ENCODE results near the gene SELENOF.
"Not testable (repeated sequence)": the region's sequence is repeated elsewhere in the genome, so short reads cannot be mapped to it uniquely, and the experiment has no call there.

Gene SELENOF

DNA sequence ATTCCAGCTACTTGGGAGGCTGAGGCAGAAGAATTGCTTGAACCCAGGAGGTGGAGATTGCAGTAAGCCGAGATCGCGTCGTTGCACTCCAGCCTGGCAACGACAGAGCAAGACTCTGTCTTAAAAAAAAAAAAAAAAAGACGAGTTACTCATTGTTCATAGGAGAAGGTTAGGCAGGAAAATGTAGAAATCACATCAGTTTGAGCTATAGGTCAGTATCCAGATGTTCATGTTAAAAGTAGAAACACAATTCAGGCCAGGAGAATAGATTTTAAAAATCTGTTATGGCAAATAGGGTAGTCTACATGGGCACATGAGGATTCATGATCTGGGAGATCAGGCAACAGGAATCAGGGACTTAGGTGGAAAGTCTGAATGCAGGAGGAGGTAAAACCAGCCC is 57.7 kb downstream of the SELENOF start:
- no peak for DNase-seq

DNA sequence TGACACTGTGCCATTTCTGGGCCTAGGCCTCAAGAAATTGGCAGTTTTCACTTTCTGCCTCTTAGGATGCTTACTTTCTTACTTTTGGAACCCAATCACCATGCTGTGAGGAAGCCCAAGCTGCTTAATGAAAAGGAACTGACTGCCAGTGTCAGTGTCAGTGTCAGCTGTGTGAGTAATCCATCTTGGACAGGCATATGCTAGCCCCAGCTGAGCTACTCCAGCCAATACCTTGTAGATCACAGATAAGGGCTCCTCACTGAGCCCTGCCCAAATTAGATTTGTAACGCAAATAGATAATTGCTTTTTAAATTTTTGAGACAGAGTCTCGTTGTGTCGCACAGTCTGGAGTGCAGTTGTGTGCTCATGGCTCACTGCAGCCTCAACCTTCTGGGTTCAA is 59.6 kb downstream of the SELENOF start:
- no peak for DNase-seq

DNA sequence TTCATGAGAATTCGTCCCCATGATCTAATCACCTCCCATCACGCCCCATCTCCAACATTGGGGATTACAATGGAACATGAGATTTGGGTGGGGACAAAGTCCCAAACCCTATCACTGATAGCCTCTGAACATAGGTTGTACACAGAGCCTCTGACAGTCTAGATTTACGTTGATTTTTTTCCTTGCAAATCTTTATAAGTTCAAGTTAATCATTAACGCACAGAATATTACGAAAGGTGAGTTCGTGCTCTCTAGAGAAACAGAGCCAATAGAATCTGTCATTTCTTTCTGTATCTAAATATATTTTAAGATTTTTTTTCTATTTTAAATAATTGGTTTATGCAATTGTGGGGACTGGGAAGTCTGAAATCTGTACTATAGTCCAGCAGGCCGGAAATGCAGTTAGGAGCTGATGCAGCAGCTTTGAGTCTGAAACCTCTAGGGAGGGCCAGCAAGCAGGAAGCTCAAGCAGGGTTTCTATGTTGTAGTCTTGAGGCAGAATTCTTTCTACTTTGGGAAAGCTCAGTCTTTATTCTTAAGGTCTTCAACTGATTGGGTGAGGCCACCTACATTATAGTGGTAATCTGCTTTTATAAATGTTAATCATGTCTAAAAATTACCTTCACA is 61.0 kb downstream of the SELENOF start:
- DNase-seq: no peak

DNA sequence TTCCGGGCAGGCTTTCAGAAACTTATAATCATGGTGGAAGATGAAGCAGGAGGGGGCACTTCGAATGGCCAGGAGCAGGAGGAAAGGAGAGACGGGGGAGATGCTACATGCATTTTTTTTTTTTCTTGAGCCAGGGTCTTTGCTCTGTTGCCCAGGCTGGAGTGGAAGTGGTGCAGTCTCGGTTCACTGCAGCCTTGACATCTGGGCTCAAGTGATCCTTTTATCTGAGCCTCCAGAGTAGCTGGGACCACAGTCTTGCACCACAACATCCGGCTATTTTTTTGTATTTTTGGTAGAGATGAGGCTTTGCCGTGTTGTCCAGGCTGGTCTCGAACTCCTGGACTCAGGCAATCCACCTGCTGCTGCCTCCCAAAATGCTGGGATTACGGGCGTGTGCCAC is 61.6 kb downstream of the SELENOF start:
- DNase-seq: no peak

DNA sequence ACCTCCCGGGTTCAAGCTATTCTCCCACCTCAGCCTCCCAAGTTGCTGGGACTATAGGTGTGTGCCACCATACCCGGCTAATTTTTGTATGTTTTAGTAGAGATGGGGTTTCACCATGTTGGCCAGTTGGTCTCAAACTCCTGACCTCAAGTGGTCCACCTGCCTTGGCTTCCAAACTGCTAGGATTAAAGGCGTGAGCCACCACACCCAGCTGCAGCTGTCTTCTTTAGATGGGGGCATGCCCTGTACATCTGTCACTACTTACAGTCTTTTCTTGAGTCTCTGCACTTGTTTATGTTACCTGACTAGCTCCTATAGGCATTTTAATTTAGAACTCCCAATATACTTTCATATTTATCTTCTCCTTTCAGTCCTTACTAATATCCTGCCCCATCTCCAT is 64.2 kb downstream of the SELENOF start:
- no peak for DNase-seq

DNA sequence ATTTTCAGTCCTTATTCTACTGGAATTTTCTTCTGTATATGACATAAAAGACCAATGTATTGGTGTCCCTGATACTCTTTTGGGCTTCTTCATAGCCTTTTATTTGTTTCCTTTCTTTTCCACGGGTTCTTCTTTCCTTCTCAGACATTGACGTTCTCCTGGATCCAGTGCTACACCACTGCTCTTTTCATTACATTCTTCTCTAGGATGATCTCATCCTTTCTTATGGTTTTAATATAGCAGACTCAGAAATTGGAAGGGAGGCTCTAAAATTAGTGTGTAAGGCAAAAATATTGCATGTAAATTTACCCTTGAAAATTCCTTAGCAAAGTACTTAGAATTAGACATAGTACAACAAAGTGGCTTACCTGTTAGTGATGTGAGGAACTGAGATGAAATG is 65.3 kb downstream of the SELENOF start:
- no peak for DNase-seq

DNA sequence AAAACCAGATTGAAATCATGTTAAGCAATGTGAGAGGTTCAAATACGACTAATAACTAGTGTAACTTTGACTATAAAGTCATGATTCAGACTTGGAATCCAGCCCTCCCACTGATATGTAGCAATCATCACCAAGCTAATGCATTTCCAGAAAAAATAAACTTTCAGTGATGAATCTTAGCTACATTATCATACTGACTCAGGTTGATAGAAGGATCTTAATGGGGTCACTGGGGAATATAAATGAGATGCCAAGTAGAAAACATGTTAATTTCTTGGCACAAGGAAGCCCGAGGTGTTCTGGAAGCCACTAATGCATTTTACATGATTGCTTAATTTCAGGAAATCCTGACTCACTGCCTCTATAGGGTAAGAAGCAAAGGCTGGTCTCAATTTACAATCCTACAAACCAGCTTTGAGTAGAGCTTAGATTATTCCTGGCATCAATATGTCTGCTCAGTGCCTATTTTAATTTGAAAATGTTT is 67.7 kb downstream of the SELENOF start:
- peak; percentile 71 for DNase-seq

DNA sequence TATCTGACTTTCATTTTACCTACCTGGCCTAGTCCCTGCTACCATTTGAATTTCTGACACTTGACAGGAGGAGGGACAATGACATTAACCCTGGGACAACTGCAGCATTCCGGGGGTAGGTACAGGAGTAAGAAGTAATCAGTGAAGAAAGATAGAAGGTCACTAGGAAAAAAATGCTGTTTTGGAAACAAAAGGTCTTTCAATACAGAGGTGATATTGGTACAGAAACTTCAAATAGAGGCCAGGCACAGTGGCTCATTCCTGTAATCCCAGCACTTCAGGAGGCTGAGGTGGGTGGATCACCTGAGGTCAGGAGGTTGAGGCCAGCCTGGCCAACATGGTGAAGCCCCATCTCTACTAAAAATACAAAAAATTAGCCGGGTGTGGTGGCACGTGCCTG is 68.4 kb downstream of the SELENOF start:
- no peak for DNase-seq

DNA sequence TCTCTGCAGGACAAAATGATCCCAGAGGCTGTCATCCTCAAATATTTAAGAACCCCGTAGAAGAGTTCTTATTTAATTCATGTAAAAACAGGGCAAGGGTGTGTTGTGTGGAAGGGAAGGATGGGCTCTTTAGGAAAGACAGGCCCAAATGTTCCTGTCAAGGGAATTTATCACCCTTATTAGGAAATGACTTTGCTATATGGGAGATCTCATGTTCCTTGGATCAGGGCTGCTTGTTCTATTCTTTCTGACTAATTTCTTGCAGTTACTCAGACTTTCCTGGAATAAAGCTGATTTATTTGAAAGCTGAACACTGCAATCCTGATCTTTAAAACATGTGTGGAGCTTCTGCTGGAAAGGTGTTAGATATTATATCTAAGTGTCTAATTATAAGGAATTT is 72.8 kb downstream of the SELENOF start:
- DNase-seq: no peak

DNA sequence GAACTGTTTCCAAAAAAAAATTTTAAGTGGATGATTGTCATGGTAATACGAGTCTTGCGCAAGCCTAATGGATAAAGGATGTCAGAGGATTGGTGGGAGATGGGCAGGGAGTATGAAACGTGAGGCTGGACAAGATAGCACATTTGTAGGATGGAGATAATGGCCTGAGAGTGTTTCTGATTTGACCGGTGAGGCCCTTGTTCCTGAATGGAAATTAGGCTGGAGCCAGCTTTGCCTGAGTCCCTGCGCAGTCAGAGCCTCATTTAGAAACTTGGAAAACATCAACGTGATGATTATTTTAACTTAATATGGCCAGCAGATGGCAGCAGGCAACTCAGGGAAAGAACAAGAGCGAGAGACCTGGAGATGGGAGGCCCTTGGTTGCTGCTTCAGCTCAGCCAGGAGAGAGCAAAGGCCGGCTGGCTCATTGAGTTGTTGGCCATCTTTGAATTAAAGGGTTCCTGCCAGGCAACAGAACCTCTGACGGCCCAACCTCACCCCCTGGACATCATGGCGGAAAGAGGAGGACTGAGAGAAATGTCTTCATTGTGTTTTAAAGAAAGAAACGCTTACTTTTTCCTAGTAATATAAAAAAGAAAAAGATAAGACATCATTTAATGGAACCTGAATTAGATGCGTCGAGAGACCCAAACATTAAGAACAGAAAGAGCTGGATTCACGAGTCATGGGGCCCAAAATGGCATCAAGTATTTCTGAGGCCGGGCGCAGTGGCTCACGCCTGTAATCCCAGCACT is 80.3 kb downstream of the SELENOF start:
- DNase-seq: peak; percentile 84

DNA sequence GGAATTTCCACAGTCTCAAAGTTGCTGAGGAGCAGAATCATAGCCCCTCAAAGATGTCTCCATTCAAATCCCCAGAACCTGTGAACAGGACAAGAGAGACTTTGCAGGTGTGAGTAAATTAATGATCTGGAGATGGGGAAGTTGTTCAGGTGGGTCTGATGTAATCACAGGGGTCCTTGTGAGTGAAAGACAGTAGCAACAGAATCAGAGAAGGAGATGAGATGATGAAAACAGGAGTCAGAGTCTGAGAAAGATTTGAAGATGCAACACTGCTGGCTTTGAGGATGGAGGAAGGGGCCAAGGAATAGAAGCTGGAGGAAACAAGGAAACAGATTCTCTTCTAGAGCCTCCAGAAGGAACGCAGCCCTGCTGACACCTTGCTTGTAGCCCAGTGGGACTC is 81.5 kb downstream of the SELENOF start:
- DNase-seq: no peak

DNA sequence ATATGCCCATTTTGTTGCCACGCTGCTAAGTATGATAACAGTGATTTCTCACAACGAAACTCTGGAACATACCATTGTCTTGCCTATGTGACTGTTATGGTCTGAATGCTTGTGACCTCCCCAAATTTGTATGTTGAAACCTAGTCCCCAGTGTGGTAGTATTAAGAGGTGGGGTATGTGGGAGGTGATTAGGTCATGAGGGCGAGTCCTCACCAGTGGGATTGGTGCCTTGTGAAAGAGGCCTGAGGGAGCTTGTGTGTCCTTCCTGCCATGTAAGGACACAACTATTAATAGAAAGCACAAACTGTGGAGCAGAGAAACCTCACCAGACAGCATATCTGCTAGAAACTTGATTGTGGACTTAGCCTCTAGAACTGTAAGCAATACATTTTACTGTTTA is 84.6 kb downstream of the SELENOF start:
- DNase-seq: peak; percentile 34

DNA sequence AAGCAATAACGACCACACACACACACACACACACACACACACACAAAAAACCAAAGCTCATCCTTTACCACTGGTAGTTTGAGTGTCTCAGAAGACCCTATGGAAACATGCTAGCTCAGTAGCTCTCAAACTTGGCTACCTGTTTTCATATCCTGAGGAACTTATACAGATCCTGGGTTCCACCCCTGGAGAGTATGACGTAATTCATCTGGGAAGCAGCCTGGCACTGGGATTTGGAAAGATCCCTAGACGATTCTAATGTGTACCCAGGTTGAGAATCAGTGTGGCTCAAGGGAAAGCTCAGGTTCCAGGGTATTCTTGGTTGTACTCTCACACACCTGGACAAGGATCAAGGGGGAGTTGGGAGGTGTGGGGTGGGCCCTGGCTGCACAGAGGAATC is 85.9 kb downstream of the SELENOF start:
- DNase-seq: no peak

DNA sequence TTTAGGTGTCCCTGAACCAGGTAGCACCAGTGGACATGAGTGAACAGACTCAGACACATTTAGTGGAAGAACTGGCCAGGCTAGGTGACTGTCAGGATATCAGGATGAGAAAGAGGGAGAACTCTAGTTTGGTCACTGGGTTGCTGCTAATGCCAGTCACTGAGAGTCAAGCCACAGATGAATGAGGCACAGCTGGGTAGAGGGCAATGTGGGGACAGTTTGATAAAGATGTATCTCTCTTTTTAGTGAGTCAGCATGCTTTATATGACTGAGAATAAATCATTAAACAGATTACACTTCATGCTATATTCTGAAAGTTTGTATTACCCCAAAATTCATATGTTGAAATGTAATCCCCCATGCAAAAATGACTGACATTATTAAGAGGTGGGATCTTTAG is 87.1 kb downstream of the SELENOF start:
- DNase-seq: no peak

DNA sequence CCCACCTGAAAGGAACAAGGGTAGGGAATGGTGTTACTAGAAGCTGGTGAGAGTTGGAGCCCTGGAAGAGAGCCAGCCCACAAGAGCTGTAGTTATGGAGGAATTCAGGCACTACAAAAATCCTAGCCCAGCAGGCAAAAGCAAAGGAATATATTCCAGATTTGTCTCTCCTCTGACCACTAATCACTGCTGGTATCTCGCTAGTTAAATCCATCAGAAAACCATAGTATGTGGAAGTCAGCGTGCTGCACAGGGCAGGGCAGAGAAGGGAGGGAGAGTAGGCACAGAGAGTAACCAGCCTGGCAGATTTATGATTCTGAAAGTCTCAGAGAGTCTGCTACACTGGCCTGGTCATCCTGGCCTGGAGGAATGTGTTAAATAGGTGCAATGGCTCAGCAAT is 88.6 kb downstream of the SELENOF start:
- DNase-seq: no peak

DNA sequence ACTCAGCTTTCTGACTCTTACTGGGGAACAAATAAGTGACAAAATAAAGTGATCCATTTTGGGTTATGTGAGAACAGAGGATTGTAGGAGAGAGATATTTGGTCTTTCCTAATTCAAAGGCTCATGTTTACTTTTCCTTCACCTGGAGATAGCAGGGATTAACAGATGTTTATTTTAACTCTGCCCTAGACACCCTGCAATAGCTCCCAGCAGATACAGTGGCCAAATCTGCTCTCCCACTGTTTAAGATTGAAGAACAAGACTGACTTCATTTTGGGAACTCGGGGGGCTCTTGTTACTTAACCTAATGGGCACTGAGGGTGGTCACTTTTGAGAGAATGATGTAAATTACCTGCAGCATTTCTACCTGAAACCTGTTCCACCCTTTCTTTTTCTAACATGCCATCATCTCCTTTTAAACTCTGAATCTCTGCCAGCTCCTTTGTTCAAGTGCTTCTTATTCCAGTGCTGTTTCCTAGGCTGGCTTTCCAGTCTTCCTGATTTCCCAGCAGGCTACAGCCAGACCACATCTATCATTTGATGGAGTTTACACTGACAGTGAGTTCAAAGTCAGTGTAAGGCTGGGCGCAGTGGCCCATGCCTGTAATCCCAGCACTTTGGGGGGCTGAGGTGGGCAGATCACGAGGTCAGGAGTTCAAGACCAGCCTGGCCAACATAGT is 90.0 kb downstream of the SELENOF start:
- DNase-seq: no peak

DNA sequence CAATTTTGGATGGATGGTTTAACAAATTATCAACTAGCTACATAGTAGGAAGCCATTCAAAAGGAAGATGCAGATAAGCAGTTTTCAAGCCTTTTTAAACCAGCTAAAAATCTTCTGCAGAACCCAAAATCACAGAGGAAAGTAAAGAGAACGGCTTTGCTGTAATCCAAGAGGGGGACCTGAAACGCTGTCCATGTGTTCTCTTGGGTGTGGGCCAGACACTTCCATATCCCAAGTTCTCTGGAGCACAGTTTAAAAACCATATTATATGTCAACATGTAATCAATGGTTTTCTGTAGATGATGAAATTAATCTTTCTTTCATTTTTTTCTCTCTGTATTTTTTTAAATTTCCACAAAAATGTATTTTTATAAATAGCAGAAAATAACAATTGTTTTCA is 90.5 kb downstream of the SELENOF start:
- no peak for DNase-seq

DNA sequence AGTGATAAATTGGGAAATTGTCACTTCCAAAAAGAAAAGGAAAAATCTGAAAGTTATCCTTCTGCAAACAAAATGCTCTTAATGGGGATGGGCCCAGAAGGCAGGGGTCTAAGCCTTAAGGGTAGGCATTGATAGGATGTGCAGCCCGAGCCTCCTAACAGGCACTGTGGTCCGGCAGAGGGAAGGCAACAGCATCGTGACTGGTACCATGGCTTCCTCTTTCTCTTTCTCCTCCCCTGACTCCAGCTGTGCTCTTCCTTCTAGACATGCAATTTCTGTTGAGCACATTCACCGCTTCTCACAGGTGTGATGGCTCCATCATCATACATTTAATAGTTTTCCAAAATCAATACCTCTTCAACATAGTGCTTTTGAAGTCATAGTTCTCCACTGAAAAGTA is 91.5 kb downstream of the SELENOF start:
- DNase-seq: peak; percentile 17

DNA sequence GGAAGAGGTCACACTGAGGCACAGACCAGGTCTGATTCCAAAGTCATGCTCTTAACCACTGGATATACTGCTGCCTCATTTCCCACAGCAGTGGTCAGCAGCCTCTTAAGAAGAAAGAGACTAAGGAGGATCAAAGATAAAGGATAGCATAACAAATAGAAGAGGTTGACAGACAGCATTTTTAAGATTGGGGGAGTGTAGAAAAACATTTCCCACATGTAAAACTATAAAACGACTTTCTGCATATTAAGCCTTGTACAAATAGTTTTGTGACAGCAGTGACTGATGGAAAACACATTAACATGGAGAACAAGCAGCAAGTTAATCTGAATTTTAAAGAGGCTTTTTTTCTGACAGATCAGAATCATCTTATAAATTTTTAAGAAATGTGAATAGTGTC is 92.0 kb downstream of the SELENOF start:
- no peak for DNase-seq

DNA sequence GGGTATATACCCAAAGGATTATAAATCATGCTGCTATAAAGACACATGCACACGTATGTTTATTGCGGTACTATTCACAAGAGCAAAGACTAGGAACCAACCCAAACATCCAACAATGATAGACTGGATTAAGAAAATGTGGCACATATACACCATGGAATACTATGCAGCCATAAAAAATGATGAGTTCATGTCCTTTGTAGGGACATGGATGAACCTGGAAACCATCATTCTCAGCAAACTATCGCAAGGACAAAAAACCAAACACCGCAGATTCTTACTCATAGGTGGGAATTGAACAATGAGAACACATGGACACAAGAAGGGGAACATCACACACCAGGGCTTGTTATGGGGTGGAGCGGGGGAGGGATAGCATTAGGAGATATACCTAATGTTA is 94.0 kb downstream of the SELENOF start:
- not testable (repeated sequence) for DNase-seq

DNA sequence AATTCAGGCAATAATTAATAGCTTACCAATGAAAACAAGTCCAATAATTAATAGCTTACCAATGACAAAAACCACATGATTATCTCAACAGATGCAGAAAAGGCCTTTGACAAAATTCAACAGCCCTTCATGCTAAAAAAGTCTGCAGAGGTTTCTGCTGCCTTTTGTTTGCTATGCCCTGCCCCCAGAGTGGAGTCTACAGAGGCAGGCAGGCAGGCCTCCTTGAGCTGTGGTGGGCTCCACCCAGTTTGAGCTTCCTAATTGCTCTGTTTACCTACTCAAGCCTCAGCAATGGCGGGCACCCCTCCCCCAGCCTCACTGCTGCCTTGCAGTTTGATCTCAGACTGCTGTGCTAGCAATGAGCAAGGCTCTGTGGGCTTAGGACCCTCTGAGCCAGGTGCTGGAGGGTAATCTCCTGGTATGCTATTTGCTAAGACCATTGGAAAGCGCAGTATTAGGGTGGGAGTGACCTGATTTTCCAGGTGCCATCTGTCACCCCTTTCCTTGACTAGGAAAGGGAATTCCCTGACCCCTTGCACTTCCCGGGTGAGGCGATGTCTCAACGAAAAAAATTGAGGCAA is 96.6 kb downstream of the SELENOF start:
- DNase-seq: not testable (repeated sequence)

DNA sequence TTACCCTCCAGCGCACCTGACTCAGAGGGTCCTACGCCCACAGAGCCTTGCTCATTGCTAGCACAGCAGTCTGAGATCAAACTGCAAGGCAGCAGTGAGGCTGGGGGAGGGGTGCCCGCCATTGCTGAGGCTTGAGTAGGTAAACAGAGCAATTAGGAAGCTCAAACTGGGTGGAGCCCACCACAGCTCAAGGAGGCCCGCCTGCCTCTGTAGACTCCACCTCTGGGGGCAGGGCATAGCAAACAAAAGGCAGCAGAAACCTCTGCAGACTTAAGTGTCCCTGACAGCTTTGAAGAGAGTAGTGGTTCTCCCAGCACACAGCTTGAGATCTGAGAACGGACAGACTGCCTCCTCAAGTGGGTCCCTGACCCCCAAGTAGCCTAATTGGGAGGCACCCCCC is 99.8 kb downstream of the SELENOF start:
- DNase-seq: not testable (repeated sequence)

All from suppressor macrophage treated with lipopolysaccharide for 4 hours (primary cell).